GM12878 (cell line): Measurements from ENCODE around the gene PRCD.

Experiments
- ATF3 ChIP-seq: IDR thresholded peaks from 2 replicates; pipeline ENCODE4 v1.6.1; 2011; ENCODE audit warnings: low read depth, mild to moderate bottlenecking, low read length, moderate library complexity, borderline replicate concordance; ENCODE audit errors: extremely low read depth
- BRCA1 ChIP-seq: IDR thresholded peaks from 2 replicates; pipeline ENCODE4 v1.6.1; 2011; ENCODE audit warnings: low read depth, low read length, improper control_type of control experiment
- ELK1 ChIP-seq: IDR thresholded peaks from 2 replicates; pipeline ENCODE4 v1.6.1; 2012; ENCODE audit warnings: low read depth, low read length, improper control_type of control experiment
- EP300 ChIP-seq, 2 experiments: fragments of 150-350 bp in 1 of 2; IDR thresholded peaks; 2 replicates each; pipeline ENCODE4 v1.6.1; 2011 to 2012; ENCODE audit warnings: low read depth in 2 of 2, low read length in 2 of 2, borderline replicate concordance in 1 of 2, improper control_type of control experiment in 1 of 2, inconsistent platforms in 1 of 2; ENCODE audit not compliant: control insufficient read depth in 1 of 2
- IRF5 ChIP-seq: fragments of 450-650 bp; IDR thresholded peaks from 2 replicates; pipeline ENCODE4 v1.6.1; 2017; ENCODE audit warnings: borderline replicate concordance
- KAT2A ChIP-seq: conservative IDR thresholded peaks from 2 replicates; pipeline ENCODE4 v1.6.1; 2011; ENCODE audit warnings: low read depth, low read length; ENCODE audit not compliant: control insufficient read depth
- NR2C2 ChIP-seq: IDR thresholded peaks from 2 replicates; pipeline ENCODE4 v1.6.1; 2011; ENCODE audit warnings: borderline replicate concordance, low read depth; ENCODE audit not compliant: control insufficient read depth, insufficient read length
- POLR2AphosphoS5 ChIP-seq: IDR thresholded peaks from 2 replicates; pipeline ENCODE4 v1.6.1; 2011; ENCODE audit warnings: mild to moderate bottlenecking, low read length, inconsistent platforms
- TAF1 ChIP-seq: IDR thresholded peaks from 2 replicates; pipeline ENCODE4 v1.6.1; 2011; ENCODE audit warnings: mild to moderate bottlenecking, low read depth, low read length, borderline replicate concordance
- TCF3 ChIP-seq: IDR thresholded peaks from 2 replicates; pipeline ENCODE4 v1.6.1; 2012; ENCODE audit warnings: low read depth, mild to moderate bottlenecking, low read length, borderline replicate concordance; ENCODE audit not compliant: insufficient read depth
- TF ChIP-seq, protein P1 (sequence below): fragments of 450-650 bp; formaldehyde crosslinking; IDR thresholded peaks from 2 replicates; pipeline ENCODE4 v1.4.0; 2020; ENCODE audit warnings: mild to moderate bottlenecking, moderate library complexity

- TF ChIP-seq NR2C2 (no peak), ELK1 (no peak), BRCA1 (no peak), EP300 (IDR thresholded peaks at IDR 0.05; ENCODE audit: borderline replicate concordance in 1 of 2, control insufficient read depth in 1 of 2, low read depth in 2 of 2, low read length in 2 of 2) (no peak), KAT2A (no peak), ATF3 (no peak), TAF1 (no peak), TCF3 (no peak), POLR2AphosphoS5 (no peak), IRF5 (no peak)
- TF ChIP-seq, protein P1, sequence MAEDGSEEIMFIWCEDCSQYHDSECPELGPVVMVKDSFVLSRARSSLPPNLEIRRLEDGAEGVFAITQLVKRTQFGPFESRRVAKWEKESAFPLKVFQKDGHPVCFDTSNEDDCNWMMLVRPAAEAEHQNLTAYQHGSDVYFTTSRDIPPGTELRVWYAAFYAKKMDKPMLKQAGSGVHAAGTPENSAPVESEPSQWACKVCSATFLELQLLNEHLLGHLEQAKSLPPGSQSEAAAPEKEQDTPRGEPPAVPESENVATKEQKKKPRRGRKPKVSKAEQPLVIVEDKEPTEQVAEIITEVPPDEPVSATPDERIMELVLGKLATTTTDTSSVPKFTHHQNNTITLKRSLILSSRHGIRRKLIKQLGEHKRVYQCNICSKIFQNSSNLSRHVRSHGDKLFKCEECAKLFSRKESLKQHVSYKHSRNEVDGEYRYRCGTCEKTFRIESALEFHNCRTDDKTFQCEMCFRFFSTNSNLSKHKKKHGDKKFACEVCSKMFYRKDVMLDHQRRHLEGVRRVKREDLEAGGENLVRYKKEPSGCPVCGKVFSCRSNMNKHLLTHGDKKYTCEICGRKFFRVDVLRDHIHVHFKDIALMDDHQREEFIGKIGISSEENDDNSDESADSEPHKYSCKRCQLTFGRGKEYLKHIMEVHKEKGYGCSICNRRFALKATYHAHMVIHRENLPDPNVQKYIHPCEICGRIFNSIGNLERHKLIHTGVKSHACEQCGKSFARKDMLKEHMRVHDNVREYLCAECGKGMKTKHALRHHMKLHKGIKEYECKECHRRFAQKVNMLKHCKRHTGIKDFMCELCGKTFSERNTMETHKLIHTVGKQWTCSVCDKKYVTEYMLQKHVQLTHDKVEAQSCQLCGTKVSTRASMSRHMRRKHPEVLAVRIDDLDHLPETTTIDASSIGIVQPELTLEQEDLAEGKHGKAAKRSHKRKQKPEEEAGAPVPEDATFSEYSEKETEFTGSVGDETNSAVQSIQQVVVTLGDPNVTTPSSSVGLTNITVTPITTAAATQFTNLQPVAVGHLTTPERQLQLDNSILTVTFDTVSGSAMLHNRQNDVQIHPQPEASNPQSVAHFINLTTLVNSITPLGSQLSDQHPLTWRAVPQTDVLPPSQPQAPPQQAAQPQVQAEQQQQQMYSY (CRISPR knock-in tag), result no peak
These were observed 7.9 kb downstream of the PRCD start for GRCh38 chr17:76547642-76548202.
